Suprapubic skin (tissue), 3 donors: ENCODE measurements around the gene CENPX.

ENCODE experiments used
- POLR2AphosphoS5 ChIP-seq, 3 donors: sonication (generic); formaldehyde crosslinking; IDR thresholded peaks; one replicate each; pipeline ENCODE4 v1.6.1; 2017; ENCODE audit warnings: antibody characterized with exemption in 3 of 3
- TF ChIP-seq, protein P1 (sequence below), 2 donors: fragments of 200-600 bp in 1 of 2; fragments of 450-650 bp in 1 of 2; sonication (generic) in 1 of 2; IDR thresholded peaks; one replicate each; pipeline ENCODE4 v1.5.1; 2016 to 2019; ENCODE audit warnings: antibody characterized with exemption in 2 of 2, mild to moderate bottlenecking in 1 of 2, moderate library complexity in 1 of 2

DNA sequence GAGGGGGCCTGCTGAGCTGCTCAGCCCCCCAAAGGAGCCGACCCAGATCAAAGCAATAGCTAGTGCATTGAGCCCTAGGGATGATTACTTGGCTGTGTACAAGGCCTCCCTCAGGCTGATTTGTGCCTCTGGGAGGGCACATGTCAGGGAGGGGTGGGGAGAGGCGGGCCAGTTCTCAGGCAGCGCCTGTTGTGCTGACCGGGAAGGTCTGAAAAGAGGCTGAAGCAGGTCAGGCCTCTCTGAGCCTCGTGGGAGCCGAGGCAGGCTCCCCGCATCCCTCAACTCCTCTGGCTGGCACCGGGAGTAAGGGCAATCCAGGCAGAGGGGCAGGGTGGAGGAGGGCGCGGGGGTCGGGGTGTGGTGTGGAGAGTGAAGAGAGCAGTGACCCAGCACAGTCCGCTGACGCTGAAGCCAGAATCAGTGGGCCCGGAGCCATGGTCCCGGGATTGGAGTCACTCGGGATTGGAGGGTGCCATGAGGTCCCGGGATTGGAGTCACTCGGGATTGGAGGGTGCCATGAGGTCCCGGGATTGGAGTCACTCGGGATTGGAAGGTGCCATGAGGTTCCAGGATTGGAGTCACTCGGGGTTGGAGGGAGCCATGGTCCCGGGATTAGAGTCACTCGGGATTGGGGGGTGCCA lies 11.8 kb upstream of the CENPX start:
- TF ChIP-seq, protein P1, sequence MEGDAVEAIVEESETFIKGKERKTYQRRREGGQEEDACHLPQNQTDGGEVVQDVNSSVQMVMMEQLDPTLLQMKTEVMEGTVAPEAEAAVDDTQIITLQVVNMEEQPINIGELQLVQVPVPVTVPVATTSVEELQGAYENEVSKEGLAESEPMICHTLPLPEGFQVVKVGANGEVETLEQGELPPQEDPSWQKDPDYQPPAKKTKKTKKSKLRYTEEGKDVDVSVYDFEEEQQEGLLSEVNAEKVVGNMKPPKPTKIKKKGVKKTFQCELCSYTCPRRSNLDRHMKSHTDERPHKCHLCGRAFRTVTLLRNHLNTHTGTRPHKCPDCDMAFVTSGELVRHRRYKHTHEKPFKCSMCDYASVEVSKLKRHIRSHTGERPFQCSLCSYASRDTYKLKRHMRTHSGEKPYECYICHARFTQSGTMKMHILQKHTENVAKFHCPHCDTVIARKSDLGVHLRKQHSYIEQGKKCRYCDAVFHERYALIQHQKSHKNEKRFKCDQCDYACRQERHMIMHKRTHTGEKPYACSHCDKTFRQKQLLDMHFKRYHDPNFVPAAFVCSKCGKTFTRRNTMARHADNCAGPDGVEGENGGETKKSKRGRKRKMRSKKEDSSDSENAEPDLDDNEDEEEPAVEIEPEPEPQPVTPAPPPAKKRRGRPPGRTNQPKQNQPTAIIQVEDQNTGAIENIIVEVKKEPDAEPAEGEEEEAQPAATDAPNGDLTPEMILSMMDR (IDR thresholded peaks at IDR 0.05): no peak
- no peak for TF ChIP-seq POLR2AphosphoS5 (IDR thresholded peaks at IDR 0.05)
